B cell (primary cell): ENCODE data around the gene COASY. TPM values are rescaled to one million over a fixed set of nuclear protein-coding genes. Genes with fewer than 3 reads are reported as not detected.

Source experiments
- ATAC-seq: fragments of 200-7000 bp; cut with Tn5 transposase; one replicate; pipeline ENCODE4 v1.10.0; 2021; ENCODE audit warnings: low read depth, mild to moderate bottlenecking, moderate number of reproducible peaks, moderate library complexity
- CTCF ChIA-PET: fragments of 350-600 bp; sonication (Branson Sonifier 250); formaldehyde crosslinking; loops from one replicate; lab custom pipeline; 2021; ENCODE audit warnings: antibody characterized with exemption, inconsistent platforms; lab: Charles Lee
- POLR2A ChIA-PET: fragments of 350-600 bp; sonication (Branson Sonifier 250); formaldehyde crosslinking; loops from one replicate; lab custom pipeline; 2021; ENCODE audit warnings: antibody characterized with exemption; lab: Charles Lee
- DNase-seq: peaks from one replicate; pipeline ENCODE4 v3.0.0; 2013
- H2AFZ ChIP-seq: 2 replicates; pipeline ENCODE4 v1.6.1; 2012; ENCODE audit warnings: mild to moderate bottlenecking, low read depth, low read length; ENCODE audit not compliant: insufficient read depth, poor library complexity, severe bottlenecking
- H3K27ac ChIP-seq, 2 donors: 1 replicate in 1 of 2; 2 replicates in 1 of 2; pipeline ENCODE4 v1.5.1; 2012 to 2013; ENCODE audit warnings: low read length in 2 of 2, mild to moderate bottlenecking in 2 of 2, moderate library complexity in 1 of 2
- H3K27me3 ChIP-seq, 4 experiments: fragments of 200-600 bp in 1 of 4; sonication (generic) in 1 of 4; replicated peaks in 1 of 4; 1 replicate in 2 of 4; 2 replicates in 2 of 4; pipeline versions ENCODE4 v1.6.1 to v1.7.0; 2013 to 2016; ENCODE audit warnings: low read length in 3 of 4, mild to moderate bottlenecking in 2 of 4, mixed read lengths in 1 of 4, moderate library complexity in 1 of 4; ENCODE audit not compliant: insufficient read depth in 4 of 4, control insufficient read depth in 3 of 4; ENCODE audit errors: control extremely low read depth in 1 of 4
- H3K36me3 ChIP-seq, 2 experiments: replicated peaks in 1 of 2; 1 replicate in 1 of 2; 2 replicates in 1 of 2; pipeline versions ENCODE4 v1.6.1 to v1.7.1; 2013; ENCODE audit warnings: low read length in 1 of 2; ENCODE audit not compliant: insufficient read depth in 2 of 2, control insufficient read depth in 1 of 2; ENCODE audit errors: control extremely low read depth in 1 of 2, extremely low read depth in 1 of 2
- H3K4me1 ChIP-seq, 2 donors: fragments of 200-600 bp in 1 of 2; sonication (generic) in 1 of 2; 1 replicate in 1 of 2; 2 replicates in 1 of 2; pipeline versions ENCODE4 v1.5.1 to v1.6.1; 2013 to 2017; ENCODE audit warnings: low read length in 2 of 2; ENCODE audit not compliant: control insufficient read depth in 2 of 2, insufficient read depth in 2 of 2
- H3K4me2 ChIP-seq: replicated peaks from 2 replicates; pipeline ENCODE3; 2012; ENCODE audit warnings: mild to moderate bottlenecking, low read depth, low read length; ENCODE audit not compliant: poor library complexity, severe bottlenecking
- H3K4me3 ChIP-seq, 5 experiments: fragments of 200-600 bp in 1 of 5; sonication (generic) in 1 of 5; 1 replicate in 3 of 5; 2 replicates in 2 of 5; pipeline versions ENCODE4 v1.5.1 to v1.7.0; 2011 to 2016; ENCODE audit warnings: low read length in 4 of 5, mild to moderate bottlenecking in 4 of 5, low read depth in 2 of 5, control low read depth in 1 of 5, moderate library complexity in 1 of 5; ENCODE audit not compliant: insufficient read depth in 1 of 5; ENCODE audit errors: control extremely low read depth in 1 of 5, extremely low read depth in 1 of 5
- H3K79me2 ChIP-seq: fragments of 200-600 bp; sonication (generic); one replicate; pipeline ENCODE4 v1.6.0; 2016; ENCODE audit warnings: low read length; ENCODE audit not compliant: control insufficient read depth, insufficient read depth
- H3K9ac ChIP-seq: fragments of 200-600 bp; sonication (generic); 2 replicates; pipeline ENCODE4 v1.6.1; 2017; ENCODE audit warnings: mild to moderate bottlenecking, low read length, moderate library complexity
- H3K9me3 ChIP-seq, 3 donors: one replicate each; pipeline versions ENCODE4 v1.6.1 to v1.7.1; 2013; ENCODE audit warnings: low read length in 2 of 3; ENCODE audit not compliant: control insufficient read depth in 2 of 3, insufficient read depth in 1 of 3; ENCODE audit errors: control extremely low read depth in 1 of 3
- H4K20me1 ChIP-seq: 2 replicates; pipeline ENCODE4 v1.6.0; 2012; ENCODE audit warnings: mild to moderate bottlenecking, low read length; ENCODE audit not compliant: insufficient read depth, control insufficient read depth, poor library complexity, severe bottlenecking
- H3K27ac Mint-ChIP-seq: one replicate; pipeline ENCODE4 v1.8.0; 2021; ENCODE audit warnings: mixed read lengths
- H3K27me3 Mint-ChIP-seq: one replicate; pipeline ENCODE4 v1.8.0; 2021; ENCODE audit warnings: mixed read lengths
- H3K4me1 Mint-ChIP-seq: one replicate; pipeline ENCODE4 v1.8.0; 2021; ENCODE audit warnings: mixed read lengths
- H3K4me3 Mint-ChIP-seq: one replicate; pipeline ENCODE4 v1.8.0; 2021; ENCODE audit warnings: mixed read lengths
- H3K9me3 Mint-ChIP-seq: one replicate; pipeline ENCODE4 v1.8.0; 2022; ENCODE audit warnings: mixed read lengths; ENCODE audit not compliant: insufficient read depth
- EZH2 ChIP-seq: IDR thresholded peaks from 2 replicates; pipeline ENCODE4 v1.6.1; 2012; ENCODE audit warnings: borderline replicate concordance, low read depth, mild to moderate bottlenecking, moderate library complexity, low read length; ENCODE audit not compliant: insufficient read depth, poor library complexity, severe bottlenecking
- WGBS: methylation state at CpG from one replicate; pipeline ENCODE4 v1.1.5; 2013; ENCODE audit warnings: missing lambda C conversion rate; ENCODE audit not compliant: insufficient coverage; 5-methylcytosine and 5-hydroxymethylcytosine counted together
- intact Hi-C: fragments of 100-400 bp; cut with micrococcal nuclease; formaldehyde crosslinking; loops from one replicate; pipeline ENCODE4 v1.10.0; 2022
- polyA plus RNA-seq: library from polyadenylated mRNA; depleted of rRNA; stranded (reverse); fragments of >200 nt; gene quantifications from 2 replicates; pipeline ENCODE4 v1.2.3, GENCODE V29; 2012
- total RNA-seq, 2 donors: library from RNA; stranded (reverse); fragments of 120-200 nt in 1 of 2; gene quantifications; 1 replicate in 1 of 2; 2 replicates in 1 of 2; pipeline versions ENCODE4 v1.2.3 to v1.2.4, GENCODE V29; 2013 to 2022
- TF ChIP-seq, protein P1 (sequence below): fragments of 200-600 bp; IDR thresholded peaks from one replicate; pipeline ENCODE4 v1.8.0; 2022; ENCODE audit warnings: antibody characterized with exemption, mild to moderate bottlenecking

COASY gene
- total and polyA plus RNA-seq, 2 donors (not counting 1 experiment from before 2014, with no cell fraction given), result 76.6 to 82.3 TPM

DNA sequence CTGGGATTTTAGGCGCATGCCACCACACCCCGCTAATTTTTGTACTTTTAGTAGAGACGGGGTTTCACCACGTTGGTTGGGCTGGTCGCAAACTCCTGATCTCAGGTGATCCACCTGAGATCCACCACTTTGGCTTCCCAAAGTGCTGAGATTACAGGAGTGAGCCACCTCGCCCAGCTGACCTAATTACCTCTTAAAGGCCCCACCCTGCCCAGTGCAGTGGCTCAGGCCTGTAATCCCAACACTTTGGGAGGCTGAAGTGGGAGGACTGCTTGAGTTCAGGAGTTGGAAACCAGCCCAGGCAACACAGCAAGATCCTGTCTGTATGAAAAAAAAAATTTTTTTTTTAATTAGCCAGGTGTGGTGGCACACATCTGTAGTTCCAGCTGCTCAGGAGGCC lies 2.9 kb upstream of the COASY start:
- peaks cover 38% of the 10 kb centered on the region for H3K4me1 Mint-ChIP-seq
- Histone ChIP-seq H3K36me3 (peaks cover 0 to 5% of the 10 kb centered on the region in 2 experiments), H3K79me2 (peaks cover 44% of the 10 kb centered on the region), H3K4me2 (no peak overlapping the region), H3K9ac (no peak overlapping the region), H2AFZ (no peak overlapping the region), H3K27ac (no peak overlapping the region), H3K27me3 (no peaks in the 10 kb centered on the region), H3K4me3 (no peak overlapping the region), H3K9me3 (no peaks in the 10 kb centered on the region), H4K20me1 (peaks cover 12% of the 10 kb centered on the region), H3K4me1 (peaks cover 28 to 42% of the 10 kb centered on the region in 2 donors)
- POLR2A ChIA-PET, result no interaction called here
- no peak overlapping the region for H3K4me3 Mint-ChIP-seq
- no peak for TF ChIP-seq EZH2
- TF ChIP-seq, protein P1, sequence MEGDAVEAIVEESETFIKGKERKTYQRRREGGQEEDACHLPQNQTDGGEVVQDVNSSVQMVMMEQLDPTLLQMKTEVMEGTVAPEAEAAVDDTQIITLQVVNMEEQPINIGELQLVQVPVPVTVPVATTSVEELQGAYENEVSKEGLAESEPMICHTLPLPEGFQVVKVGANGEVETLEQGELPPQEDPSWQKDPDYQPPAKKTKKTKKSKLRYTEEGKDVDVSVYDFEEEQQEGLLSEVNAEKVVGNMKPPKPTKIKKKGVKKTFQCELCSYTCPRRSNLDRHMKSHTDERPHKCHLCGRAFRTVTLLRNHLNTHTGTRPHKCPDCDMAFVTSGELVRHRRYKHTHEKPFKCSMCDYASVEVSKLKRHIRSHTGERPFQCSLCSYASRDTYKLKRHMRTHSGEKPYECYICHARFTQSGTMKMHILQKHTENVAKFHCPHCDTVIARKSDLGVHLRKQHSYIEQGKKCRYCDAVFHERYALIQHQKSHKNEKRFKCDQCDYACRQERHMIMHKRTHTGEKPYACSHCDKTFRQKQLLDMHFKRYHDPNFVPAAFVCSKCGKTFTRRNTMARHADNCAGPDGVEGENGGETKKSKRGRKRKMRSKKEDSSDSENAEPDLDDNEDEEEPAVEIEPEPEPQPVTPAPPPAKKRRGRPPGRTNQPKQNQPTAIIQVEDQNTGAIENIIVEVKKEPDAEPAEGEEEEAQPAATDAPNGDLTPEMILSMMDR, result no peak
- DNase-seq (no peak), ATAC-seq (no peak)
- CTCF ChIA-PET, result interaction anchor here (1.7 to 2.6 kb wide), 2 partner anchors 9 to 19 kb away, joined by 5 to 12 read pairs; partner anchors contain the start of gene PSMC3IP
- no peak overlapping the region for H3K27ac Mint-ChIP-seq
- no peaks in the 10 kb centered on the region for H3K27me3 Mint-ChIP-seq
- intact Hi-C loops, result no loop called here
- no peaks in the 10 kb centered on the region for H3K9me3 Mint-ChIP-seq
- 97% methylated on average over 5 of the region's 6 CpGs for WGBS

DNA sequence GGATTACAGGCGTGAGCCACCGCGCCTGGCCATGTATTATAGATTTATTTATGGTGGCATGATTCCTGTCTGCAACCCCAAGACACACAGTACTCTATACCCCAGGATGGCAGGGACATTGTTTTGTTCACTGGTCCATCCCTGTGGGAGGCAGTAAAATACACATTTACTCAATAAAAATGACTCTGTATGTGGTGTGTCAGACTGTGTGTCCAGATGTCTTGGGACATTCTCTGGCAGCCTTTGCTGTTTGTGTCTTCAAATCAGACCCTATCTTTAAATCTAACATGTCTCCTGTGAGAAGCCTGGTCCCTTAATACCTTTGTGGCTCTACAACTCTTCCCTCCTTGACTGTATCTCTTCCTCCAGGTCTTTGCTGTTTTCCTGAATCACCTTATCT lies 1.7 kb upstream of the COASY start:
- CTCF ChIA-PET, result interaction anchor here (0.8 kb wide), 1 partner anchor 154 kb away, joined by 4 read pairs; no protein-coding TSS in a partner anchor
- Histone ChIP-seq H3K9ac (no peak overlapping the region), H3K27me3 (no peaks in the 10 kb centered on the region), H3K79me2 (peaks cover 41% of the 10 kb centered on the region), H3K27ac (no peak overlapping the region), H3K9me3 (no peaks in the 10 kb centered on the region), H4K20me1 (peaks cover 12% of the 10 kb centered on the region), H3K4me1 (peaks cover 25 to 38% of the 10 kb centered on the region in 2 donors), H3K4me2 (no peak overlapping the region), H3K4me3 (no peak overlapping the region), H3K36me3 (peaks cover 0 to 17% of the 10 kb centered on the region in 2 experiments), H2AFZ (no peak overlapping the region)
- Mint-ChIP-seq H3K4me1 (peaks cover 29% of the 10 kb centered on the region), H3K4me3 (no peak overlapping the region), H3K9me3 (no peaks in the 10 kb centered on the region), H3K27me3 (no peaks in the 10 kb centered on the region), H3K27ac (no peak overlapping the region)
- ATAC-seq, result no peak
- DNase-seq, result no peak
- WGBS, result no CpG with 5 or more reads among the region's 3 CpGs
- POLR2A ChIA-PET, result no interaction called here
- TF ChIP-seq, protein P1, result no peak
- no peak for TF ChIP-seq EZH2
- intact Hi-C loops, result no loop called here
